GM18868 (cell line): ENCODE results near the gene ANKS4B.
"Not testable (repeated sequence)": the region's sequence is repeated elsewhere in the genome, so short reads cannot be mapped to it uniquely, and the experiment has no call there.

Source experiments
- ATAC-seq: cut with Tn5 transposase; IDR thresholded peaks from one replicate; pipeline ENCODE4 v1.9.1; 2021; ENCODE audit warnings: mild to moderate bottlenecking, moderate library complexity; ENCODE audit not compliant: unreplicated experiment

Gene ANKS4B

DNA sequence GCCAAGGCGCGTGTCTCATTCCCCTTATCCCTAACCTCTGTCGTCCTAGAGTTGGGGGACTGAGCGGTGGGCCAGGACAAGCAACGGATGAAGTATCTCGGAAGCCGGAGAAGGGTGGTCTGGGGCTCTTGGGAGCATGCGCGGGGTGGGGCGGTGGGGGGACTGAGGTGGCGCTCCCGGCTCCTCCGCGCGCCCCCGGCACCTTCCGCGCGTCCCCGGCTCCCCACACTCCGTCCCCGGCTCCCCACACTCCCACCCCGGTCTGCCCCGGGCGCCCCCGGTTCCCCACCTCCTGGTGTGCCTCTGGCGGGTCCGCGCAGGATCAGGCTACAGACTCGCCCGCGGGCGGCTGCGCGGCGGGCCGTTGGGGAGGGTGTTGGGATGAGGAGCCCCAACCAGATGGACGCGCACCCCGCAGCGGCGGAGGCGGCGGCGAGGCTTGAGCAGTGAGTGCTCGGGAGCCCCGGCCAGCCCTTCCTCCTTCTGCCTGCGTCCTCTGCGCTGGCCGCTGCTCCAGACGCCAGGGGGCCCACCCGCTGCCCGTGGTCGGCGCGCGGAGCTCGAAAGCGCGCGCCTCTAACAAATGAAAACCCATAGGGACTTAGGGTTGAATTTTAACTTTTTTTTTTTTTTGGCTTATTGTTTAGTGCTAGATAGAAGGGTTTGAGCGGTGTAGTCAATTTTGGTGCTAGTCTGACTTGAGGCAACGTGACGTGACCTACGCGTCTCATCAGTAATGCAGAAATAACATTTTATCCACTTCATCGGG, 50.2 kb downstream of the ANKS4B start:
- no peak for ATAC-seq

DNA sequence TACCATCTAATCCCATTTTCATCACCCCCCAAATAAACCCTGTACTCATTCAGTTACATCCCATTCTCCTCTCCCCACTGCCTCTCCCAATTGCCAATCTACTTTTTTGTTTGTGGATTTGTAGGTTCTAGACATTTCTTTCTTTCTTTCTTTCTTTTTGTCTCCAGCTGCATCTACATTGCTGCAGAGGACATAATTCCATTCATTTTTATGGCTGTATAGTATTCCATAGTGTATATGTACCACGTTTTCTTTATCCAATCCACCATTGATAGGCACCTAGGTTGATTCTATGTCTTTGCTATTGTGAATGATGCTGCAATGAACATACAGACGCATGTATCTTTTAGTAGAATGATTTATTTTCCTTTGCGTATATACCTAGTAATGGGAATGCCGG, 50.9 kb downstream of the ANKS4B start:
- ATAC-seq, result no peak

- ATAC-seq, result no peak
Measured at GRCh38 chr16:21285314-21285713, 51.8 kb downstream of the ANKS4B start.

DNA sequence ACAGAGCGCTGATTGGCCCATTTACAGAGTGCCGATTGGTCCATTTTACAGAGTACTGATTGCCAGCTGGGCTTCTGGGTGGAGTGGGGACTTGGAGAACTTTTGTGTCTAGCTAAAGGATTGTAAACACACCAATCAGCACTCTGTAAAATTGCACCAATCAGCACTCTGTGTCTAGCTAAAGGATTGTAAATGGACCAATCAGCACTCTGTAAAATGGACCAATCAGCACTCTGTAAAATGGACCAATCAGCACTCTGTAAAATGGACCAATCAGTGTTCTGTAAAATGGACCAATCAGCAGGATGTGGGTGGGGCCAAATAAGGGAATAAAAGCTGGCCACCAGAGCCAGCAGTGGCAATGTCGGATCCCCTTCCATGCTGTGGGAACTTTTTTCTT, 56.3 kb downstream of the ANKS4B start:
- ATAC-seq, result not testable (repeated sequence)

DNA sequence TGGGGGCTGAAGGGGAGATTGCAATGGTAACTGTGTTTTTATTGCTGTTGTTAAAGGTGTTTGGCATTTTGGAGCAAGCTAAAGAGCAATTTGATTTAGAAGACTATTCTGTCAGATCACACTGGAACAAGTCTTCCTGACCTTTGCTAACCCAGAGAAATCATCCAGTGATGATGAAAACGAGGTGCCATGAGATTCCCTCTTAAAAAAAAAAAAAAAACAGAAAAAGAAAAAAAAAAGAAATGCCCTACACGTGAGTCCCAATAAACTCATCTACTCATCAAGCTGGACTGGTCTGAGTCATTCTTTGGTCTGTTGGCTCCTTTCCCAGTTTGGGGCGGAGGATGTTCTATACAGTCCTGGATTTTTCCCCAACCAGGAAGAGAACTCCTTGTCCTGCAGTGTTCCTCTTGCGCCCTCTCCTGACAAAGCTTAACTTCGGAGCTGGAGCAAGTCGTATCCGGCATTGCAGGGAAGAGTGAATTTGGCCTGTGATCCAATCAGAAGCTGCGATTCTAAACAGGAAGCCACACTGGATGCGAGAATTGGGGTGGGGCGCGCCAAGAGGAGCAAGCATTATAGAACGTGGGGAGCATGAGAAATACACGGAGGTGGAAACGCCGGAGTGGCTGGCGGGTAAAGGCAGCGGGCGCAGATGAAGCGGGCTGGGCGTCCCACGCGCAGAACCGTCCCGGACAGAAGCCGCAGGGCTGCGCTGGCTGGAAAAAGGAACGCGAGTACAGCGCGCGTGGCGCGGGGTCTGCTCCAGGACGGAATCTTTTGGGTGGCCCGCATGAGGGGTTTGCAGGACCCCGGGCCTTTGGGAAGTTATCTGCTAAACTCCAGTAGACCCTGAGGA, 67.0 kb downstream of the ANKS4B start:
- ATAC-seq, result peak; percentile 51

DNA sequence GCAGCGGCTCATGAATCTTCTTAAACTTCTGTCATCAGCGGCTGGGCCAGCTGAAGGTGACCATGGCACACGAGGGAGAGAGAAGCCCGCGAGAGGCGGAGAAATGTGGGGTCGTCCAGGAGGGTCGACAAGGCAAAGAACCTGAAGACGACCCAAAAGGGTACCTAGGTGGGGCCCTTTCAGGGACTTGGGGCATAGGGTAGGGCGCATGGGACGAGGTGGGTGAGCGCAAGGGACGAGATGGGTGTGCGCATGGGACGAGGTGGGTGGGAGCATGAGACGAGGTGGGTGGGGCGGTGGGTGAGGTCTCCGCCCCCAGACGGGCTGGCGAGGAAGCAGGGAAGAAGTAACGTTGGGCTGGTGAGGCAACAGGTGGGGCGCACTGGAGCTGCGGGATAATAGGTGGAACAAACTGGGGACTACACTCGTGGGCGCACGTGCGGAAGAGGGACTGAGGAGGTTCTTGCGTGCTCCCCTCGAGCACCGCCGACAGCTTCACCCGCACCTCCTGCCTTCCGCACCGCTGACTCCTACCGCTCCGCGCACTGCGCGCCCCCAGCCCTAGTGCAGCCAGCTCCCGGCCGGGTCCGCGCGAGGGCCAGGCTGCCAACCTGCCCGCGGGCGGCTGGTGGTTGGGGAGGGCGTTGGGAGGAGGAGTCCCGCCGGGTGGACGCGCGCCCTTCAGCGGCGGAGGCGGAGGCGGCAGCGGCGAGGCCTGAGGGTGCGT, 67.8 kb downstream of the ANKS4B start:
- peak; percentile 59 for ATAC-seq

DNA sequence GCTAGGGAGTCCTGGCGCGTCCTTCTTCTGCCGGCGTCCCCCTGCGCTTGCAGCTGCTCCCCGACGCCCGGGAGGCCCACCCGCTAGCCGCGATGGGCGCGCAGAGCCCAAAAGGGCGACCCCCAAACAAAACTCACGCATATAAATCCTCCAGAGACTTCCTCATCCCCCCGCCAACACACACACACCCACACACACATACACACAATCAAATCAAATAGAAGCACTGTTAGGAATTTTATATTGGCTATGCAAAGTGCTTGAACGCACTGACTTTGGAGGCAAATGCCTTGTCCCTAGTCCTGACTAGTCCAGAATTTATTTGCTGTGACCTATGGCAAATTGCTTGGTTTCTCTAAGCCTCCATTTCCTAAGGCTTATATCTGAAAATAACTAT, 68.4 kb downstream of the ANKS4B start:
- ATAC-seq, result no peak

- no peak for ATAC-seq
Measured at GRCh38 chr16:21302454-21302853, 69.0 kb downstream of the ANKS4B start.

DNA sequence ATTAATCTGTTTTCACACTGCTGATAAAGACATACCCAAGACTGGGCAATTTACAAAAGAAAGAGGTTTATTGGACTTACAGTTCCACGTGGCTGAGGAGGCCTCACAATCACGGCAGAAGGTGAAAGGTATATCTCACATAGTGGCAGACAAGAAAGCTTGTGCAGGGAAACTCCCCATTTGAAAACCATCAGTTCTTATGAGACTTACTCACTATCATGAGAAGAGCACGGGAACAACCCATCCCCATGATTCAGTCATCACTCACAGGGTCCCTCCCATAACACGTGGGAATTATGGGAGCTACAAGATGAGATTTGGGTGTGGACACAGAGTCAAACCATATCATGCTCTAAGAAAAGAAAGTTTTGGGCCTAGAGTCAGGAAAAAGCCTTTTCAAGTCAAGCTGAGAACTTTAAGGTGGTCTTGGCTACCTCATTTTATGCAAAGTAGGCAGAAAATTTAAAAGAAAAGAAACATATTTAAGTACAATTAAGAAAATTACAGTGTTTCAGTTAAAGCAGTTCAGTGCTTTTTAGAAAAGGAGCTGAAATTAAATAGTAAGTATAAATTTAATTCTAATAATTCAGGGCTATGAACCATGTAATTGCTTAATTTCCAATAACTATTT, 69.5 kb downstream of the ANKS4B start:
- no peak for ATAC-seq
